NOMO-1 treated with DMSO at 0.1 percent for 48 hours (cell line): ENCODE data around the gene C1orf35.

Experiments used
- DNase-seq: peaks from one replicate; lab custom pipeline; 2025; ENCODE audit not compliant: unreplicated experiment; lab: John Stamatoyannopoulos, UW

C1orf35 gene

DNA sequence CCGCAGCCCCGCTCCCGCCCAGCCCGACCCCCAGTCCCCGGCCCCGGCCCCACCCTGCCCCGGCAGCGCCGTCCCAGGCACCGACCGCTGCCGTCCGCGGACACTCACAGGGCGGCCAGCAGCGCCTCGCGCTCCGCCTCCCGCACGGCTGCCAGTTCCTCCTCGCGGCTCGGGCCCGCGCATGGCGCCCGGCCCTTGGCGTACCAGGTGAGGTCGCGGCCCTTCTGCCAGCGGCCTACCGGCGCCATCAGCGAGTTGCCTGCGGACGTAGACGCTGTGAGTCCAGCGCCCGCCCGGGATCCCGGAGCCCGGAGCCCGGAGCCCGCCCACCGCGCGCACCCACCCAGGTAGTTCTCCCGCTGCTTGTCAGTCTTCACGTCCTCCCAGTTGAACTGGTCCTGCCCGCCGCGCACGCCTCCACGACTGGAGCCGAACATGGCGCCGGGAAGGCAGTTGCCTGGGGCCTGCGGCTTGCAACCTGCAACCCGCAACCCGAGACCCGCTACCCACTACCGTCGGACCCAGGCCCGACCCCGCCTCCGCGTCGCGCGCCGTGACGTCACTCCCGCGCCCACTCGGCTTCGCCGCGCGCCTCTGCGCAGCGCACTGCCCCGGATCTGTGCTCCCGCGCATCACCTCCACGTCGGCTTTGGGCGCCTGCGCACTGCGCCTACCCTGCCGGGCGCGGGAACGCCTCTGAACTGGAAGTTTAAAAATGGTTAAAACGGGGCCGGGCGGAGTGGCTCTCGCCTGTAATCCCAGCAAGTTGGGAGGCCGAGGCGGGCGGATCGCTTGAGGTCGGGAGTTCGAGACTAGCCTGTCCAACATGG is at the start of gene C1orf35:
Gene C1orf35, minus strand, starts transcription at position 535 of the 830 bp plus-strand sequence. Its CDS starts 98 bp downstream, at position 437.
- DNase-seq, result peak; percentile 91

DNA sequence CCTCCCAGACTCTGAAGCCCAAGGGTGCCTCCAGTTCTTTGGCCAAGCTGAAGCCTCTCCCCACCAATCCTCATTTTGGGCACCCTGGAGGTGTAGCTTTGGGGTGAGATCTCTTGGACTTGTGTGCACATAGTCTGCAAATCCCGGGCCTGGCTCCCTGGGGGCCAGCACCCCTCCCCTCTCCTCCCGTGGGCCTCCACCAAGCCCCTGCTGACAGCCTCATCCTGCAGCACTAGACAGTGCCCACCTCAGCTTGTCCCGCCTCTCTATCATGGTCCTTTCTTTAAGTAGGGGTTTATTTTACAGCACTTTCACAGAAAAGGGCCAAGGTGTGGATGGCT is 49.8 kb upstream of the C1orf35 start:
- DNase-seq, result no peak

DNA sequence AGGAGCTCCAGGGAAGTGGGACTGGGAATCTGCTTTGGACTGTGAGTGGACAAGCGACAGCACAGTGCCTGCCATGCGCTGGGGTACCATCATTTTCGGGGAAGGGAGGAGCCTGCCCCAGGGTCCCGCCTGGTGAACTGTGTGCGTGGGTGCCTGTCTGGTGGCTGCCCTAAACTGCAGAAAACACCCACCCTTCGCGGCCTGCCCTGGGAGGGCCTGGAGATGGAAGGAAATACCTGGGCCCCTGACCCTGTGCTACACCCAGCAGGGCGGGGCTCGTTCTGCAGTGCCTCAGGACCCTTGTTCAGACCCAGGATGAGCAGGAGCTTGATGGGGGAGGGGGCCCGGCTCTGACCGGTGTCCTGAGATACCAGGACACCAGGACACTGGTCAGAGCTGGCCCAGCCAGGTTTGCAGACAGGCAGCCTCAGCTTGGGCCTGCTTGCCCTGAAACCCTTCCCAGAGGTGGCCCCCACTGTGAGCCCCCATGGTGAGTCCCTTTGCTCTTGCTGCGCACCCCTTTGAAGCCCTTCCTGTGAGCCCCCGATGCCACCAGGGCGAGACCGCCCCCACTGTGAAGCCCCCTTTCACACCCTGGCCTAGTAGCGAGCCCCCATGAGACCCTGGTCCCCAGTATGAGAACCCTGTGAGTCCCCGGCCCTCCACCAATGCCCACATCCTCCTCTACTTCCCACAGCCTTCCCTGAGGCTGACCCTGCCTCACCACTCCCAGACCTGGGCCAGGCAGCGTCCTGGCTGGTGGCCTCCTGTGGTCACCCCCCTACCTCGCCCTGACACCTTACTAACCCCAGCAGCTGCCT is 49.2 kb upstream of the C1orf35 start:
- DNase-seq, result no peak

DNA sequence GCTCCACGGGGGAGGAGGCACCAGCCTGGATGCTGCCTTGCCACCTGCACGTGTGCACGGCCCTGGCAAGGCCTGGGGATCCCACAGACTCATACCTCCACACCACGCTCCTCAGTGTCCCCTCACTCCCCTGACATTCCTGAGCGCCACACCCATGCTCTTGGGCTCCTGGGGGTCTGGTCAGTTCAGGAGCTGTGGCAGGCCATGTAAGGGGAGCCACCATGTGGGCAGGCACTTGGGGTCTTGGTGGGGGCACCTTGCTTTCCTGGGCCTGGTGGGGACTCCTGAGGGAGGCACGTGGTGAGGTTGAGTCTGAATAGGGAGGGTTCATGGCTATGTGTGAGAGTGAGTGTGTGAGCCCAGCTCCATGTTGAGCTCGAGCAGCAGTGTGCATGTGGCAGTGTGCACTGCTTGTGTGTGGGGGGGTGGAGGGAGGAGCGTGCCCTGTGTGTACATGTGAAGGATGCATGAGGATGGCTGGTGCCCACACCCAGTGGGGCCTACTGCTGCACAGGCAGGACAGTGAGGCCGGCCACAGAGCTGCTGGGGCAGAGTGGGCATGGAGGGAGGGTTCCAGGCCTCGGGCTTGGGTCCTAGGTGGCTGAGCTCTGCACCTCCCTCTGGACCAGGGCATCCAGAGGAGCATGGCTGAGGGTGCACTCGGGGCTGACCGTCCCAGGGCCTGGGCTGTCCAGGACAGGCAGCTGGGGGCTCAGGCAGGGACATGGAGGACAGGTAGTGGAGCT is 48.2 kb upstream of the C1orf35 start:
- DNase-seq, result no peak

DNA sequence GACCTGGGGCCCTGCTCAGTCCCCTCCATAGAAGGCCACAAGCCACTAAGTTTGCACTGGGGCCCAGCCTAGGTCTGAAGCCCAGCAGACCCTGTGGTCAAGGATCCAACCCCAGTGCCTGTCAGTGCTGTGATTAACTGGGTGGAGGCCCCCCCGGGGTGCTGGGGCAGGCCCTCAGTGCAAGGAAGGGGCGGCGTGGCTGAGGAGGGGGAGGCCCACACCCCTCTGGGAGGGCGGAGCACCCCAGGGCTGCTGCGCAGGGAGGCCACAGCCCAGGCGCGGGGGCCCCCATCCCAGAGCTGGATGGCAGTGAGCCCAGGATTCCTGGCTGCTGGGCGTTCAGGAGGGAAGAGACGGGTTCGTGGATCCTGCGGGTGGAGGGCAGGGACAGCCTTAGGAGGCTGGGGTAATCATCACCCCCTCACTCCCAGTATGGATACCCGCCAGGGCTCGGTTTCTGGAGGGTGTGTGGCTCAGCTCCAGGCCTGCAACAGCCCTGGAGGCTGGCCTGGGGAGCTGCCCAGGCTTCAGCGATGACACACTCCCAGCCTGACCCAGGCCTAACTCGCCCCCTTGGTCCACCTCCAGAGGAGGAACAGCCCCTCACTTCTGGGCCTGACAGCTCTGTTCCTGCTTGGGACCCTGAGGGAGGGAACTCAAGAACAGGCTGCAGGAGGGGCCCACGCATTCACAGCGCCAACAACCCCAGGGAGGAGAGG is 47.5 kb upstream of the C1orf35 start:
- no peak for DNase-seq

DNA sequence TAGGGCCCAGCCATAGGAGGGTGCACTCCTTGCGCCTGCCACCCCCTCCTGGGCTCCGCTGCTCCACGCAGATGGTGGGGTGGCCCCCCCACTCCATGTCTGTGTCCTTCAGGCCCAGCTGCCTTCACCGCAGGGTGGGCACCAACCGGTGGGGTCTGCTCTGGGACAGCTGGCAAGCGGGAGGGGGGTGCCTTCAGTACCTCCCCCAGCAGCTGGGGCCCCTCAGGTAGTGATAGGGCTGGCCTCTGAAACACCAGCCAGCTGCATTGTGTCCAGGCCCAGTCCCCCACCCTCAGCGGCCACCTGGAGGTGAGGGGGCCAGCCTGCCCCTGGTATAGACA is 47.0 kb upstream of the C1orf35 start:
- DNase-seq, result no peak

DNA sequence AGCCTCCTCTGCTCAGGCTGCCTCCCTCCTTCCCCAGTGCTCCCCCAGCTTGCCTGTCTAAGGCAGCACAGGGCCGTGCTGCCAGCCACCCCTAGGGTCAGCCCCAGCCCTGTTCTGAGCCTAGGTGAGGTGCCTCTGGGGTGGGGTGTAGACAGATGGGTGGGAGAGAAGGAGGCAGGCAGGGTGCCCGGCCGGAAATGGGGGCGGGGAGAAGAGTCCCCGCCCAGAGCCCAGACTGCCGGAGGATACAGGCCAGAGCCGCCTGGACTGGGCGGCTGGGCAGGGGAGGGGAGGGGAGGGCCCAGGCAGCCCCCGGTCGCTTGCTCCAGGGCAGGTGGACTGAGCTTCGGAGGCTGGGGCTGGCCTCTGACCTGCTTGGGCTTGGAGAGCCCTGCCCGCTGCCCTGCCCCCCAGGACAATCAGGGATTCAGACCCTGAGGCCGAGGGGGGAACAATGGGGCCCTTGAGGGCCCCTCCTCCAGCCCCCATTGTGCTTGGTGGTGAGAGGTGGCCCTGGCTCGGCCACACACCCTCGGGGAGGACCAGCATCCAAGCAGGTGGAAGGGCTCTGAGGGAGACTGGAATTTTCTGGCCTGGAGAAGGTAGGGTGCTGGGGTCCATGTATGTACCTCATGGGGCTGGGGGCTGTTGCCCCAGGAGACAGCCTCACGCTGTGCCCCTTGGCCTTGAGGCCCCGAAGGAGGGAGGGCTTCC is 46.4 kb upstream of the C1orf35 start, which contains the start of gene GJC2:
Gene GJC2, plus strand, starts transcription at position 525 of the 714 bp plus-strand sequence. CDS start 7,829 bp downstream, outside the sequence.
- no peak for DNase-seq

DNA sequence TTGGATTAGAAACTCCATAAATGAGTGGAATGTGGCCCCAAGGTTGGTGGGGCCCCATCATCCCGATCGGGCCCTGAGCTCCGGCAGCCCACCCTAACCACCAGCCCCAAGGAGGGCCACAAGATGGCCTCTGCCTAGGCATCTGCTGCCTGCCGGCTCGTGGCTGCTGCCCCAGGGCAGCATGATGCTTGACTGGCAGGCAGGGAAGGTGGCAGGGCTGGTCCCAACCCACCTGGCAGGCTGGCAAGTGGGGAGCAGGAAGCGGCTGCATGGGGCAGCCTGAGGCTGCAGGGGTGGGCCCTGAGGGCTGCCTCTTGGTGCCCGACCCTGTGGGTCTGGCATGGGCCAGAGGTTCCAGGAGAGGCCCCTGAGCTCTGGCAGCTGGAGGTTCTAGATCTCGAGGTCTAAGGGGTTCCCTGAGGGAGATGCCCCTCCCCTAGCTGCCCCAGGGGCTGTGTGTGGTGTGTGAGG is 45.8 kb upstream of the C1orf35 start:
- DNase-seq, result no peak

DNA sequence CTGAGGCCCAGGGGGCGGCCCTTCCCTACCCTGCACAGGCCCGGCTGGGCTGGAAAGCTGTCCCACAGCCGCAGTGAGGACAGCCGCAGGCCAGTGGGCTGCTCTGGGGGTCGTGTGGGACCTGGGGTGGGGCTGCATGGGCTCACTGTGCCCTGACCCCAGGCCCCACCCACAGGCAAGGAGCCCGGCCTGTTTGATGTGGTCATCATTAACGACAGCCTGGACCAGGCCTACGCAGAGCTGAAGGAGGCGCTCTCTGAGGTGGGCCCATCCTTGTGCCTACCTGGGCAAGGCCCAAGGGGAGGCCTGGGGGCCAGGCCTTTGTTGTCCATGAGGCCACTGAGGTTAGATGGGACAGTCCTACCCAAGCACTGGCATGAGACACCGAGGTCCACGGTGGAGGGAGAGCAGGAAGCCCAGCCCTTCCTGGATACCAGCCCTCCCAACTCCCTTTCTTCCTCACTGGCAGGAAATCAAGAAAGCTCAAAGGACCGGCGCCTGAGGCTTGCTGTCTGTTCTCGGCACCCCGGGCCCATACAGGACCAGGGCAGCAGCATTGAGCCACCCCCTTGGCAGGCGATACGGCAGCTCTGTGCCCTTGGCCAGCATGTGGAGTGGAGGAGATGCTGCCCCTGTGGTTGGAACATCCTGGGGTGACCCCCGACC is 45.2 kb upstream of the C1orf35 start:
- DNase-seq, result no peak

DNA sequence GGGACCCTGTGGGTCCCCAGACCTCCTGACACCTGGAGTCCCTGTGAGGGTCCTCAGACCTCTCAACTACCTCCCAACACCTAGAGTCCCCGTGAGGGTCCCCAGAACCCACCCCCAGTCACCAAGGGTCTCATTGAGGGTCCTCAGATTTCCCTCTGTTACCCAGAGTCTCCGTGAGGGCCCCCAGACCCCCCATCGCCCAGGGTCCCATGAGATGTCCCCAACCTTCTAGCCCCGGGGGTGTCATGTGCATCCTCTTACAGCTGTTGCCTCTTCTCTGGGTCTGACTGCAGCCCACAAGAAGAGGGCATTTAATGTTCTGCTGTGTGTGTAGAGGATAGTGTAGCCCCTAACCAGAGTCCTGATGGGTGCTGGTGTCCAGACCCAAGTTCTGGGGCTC is 44.6 kb upstream of the C1orf35 start:
- DNase-seq, result no peak

DNA sequence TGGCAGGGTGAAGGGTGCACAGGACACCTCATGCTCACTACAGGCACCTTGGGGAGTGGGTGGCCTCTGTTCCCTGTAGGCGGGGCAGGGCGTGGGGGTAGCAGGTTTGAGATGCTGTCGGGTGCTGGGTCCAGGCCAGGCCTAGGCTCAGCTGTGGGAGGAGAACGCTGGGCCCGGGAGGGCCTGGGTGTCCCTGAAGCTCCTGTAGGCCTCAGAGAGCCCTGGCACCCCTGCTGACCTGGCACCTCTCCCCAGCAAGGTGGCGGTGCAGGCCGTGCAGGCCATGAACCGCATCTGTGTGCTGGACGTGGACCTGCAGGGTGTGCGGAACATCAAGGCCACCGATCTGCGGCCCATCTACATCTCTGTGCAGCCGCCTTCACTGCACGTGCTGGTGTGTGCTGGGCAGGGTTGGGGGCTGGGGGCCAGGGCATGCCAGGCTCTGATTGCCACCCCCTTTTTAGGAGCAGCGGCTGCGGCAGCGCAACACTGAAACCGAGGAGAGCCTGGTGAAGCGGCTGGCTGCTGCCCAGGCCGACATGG is 44.1 kb upstream of the C1orf35 start:
- DNase-seq, result no peak

DNA sequence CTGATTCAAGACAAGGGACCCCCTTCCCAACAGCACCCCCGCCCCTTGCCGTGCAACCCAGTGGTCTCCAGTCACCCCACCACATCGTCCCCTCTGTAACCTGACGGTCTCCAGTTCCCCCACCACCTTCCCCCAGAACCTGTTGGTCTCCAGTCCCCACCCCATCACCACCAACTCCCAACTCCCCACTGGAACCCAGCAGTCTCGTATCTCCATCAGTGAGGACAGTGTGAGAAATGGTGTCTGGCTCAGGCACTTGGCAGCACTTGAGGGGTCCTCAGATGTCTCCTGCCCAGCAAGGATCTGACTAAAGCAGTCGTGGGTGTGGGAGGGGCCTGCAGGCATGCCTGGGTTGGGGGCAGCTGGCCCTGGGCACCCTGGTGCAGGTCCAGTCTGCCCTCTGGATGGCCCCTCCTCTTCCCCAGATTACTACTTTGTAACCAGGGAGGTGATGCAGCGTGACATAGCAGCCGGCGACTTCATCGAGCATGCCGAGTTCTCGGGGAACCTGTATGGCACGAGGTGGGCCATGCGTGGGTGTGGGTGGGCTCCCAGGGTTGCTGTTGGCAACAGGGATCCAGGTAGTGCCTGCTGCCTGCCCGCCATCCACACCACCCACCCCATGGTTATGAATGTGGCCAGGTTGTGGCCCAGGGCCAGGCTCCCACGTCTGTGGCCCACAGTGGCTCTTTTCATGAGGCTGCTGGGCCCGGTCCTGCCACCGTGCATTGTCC is 43.5 kb upstream of the C1orf35 start:
- DNase-seq, result no peak

DNA sequence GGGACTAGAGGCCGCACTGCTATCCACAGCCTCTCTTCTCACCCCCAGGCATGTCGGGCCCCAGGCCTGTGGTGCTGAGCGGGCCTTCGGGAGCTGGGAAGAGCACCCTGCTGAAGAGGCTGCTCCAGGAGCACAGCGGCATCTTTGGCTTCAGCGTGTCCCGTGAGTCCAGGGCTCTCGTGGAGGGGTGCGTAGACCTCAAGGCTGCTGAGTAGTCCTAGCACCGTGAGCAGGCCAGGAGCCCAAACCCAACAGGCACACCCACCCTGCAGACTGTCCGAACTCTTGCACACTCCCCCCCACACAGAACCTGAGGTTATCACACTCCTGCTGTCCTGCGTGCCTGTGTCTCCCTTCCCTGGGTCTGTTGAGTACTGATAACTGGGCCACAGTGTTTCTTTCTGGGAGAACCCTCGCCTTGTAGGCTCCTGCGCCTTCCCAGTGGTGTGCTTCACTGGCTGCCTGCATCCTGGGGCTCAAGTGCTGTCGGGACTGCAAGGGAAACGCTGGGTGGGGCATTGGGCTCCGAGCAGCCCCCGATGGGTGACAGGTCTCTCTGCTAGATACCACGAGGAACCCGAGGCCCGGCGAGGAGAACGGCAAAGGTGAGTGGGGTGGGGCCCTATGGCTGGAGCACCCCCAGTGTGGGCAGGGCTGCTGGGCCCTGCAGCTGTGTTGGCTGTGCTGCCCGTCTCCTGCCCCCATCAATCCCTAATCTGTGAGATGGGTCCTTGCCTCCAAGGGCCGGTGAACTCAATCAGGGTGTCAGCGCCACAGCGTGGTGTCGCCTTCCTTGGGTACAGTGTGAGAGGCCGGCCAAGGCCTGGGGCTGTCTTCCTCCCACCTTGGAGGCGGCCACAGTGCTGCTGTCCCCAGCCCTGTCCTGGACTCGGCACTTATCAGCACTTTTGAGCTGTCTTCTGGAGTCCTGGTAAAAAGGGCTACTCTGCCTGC is 42.6 kb upstream of the C1orf35 start:
- DNase-seq, result no peak

DNA sequence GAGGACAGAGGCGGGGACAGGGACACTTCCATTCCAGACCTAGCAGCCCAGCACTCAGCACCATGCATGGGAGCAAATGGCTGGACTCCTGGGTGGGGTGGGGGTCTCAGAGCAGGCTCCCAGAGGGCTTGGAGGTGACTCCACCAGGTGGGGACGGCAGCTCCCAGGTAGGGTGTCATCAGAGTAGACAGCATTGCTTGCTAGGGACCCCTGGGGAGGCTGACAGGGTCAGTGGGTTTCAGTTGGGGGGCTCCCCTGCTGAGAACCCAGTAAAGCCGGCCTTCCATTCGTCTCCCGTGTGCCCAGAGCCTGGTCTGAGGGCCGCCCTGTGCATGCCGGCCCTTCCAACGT is 41.8 kb upstream of the C1orf35 start:
- no peak for DNase-seq

DNA sequence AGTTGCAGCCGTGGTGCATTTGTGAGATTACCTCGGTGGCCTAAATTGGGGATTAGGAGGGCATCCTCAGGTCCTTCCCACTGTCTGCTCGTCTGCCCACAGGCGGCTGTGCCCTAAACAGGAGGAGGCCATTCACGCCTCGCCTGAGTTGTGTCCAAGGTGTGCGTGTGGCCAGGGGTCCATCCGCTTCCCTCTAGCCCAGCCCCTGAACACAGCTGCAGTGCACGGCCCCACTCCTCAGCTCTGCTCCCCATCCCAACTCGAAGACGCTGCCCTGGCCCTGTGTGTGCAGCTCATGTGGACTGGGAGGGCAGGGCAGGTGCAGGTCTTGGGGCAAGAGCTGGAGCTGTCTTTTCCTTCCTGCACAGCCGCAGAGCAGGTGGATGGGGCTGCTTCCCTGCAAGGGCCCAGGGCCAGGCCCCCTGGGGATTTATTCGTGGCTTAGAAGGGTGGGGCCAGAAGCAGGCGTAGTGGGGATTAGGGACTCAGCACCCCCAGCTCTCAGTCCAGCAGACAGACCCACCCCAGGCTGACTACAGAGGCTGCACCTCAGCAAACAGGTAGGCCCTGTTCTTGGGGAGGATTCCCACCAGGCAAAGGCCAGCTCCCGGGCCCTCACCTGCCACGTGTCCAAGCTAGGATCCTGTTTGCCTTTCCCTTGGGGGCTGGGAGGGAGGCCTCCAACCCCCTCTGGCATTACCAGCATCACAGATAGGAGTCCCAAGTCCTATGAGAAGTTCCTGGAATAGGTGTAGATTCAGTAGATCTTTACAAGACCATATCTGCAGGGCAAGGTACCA is 41.3 kb upstream of the C1orf35 start:
- DNase-seq, result no peak

DNA sequence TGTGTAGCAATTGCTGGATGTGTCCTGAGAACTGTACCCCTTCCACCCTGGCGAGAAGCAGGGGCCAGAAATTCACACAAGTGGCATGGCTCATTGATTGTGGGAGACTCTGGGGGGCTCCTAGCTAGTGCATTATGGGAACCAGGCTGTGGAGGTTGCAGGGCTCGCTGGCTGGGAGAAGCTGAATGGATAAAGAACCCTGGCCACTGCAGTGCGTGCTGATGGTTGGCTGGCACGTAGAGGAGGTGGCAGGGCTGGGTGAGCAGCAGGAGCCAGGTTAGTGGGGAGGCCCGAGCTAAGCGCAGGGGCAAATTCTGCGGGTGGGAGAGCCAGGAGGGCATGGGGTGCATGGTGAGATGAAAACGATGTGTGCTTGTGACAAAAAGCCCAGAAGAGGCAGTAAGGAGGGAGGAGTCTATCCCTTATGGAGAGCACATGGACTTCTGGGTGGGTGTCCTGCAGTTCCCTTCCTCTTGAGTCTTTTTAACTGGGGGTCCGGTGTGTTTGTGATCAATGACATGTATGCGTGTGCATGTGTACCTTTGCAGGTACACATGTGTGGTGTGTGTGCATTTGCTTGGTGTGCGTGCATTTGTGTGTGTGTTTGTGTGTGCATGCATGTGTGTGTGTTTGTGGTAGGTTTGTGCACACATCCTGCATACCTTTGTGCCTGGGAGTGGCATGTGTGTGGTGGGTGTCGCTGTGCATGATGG is 40.5 kb upstream of the C1orf35 start:
- no peak for DNase-seq
